HAP-1 (cell line): Measurements from ENCODE around the gene CACUL1.
"Not testable (repeated sequence)": the region's sequence is repeated elsewhere in the genome, so short reads cannot be mapped to it uniquely, and the experiment has no call there.

Experiments used
- DNase-seq, 2 experiments: peaks; one replicate each; pipeline ENCODE4 v3.0.0-alpha.2; 2016 to 2020; ENCODE audit warnings: low spot score in 2 of 2
- H3K27me3 ChIP-seq: fragments of 250-450 bp; sonication (Bioruptor Pico); 2 replicates; pipeline ENCODE4 v1.5.1; 2020; ENCODE audit warnings: low read depth, mild to moderate bottlenecking, moderate library complexity
- H3K36me3 ChIP-seq: fragments of 250-450 bp; sonication (Bioruptor Pico); replicated peaks from 2 replicates; pipeline ENCODE4 v1.5.1; 2020; ENCODE audit warnings: mild to moderate bottlenecking
- H3K4me1 ChIP-seq: fragments of 250-450 bp; sonication (Bioruptor Pico); 2 replicates; pipeline ENCODE4 v1.5.1; 2020; ENCODE audit warnings: mild to moderate bottlenecking
- H3K4me3 ChIP-seq: fragments of 250-450 bp; sonication (Bioruptor Pico); 2 replicates; pipeline ENCODE4 v1.5.1; 2020; ENCODE audit warnings: mild to moderate bottlenecking, moderate library complexity
- H3K9me3 ChIP-seq: fragments of 250-450 bp; sonication (Bioruptor Pico); 2 replicates; pipeline ENCODE4 v1.5.1; 2020; ENCODE audit warnings: mild to moderate bottlenecking, moderate library complexity
- in situ Hi-C: fragments of 300-500 bp; cut with MboI; formaldehyde crosslinking; loops from 3 replicates; pipeline ENCODE4 v1.14.3; 2020; ENCODE audit warnings: low sequenced_read_pairs, inconsistent platforms, mixed read lengths

The CACUL1 gene

DNA sequence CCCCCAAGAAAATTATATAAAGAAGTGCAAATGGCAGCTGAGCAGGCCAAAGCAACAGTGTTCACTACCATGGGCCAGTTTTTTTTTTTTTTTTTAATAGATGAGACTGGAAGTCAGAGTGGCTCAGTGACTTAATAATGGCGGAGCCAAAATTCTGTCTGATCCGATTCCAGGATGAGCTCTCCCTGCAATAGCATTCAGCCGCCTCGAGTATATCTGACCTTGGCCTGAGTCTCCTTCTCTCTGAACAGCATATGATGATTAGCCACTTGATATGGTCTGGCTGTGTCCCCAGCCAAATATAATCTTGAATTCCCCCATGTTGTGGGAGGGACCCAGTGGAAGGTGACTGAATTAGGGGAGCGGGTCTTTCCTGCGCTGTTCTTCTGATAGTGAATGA, 82.6 kb downstream of the CACUL1 start:
- H3K27me3 ChIP-seq: no peaks in the 10 kb centered on the region
- no peak overlapping the region for H3K4me3 ChIP-seq
- no peaks in the 10 kb centered on the region for H3K9me3 ChIP-seq
- DNase-seq: no peak
- no peaks in the 10 kb centered on the region for H3K36me3 ChIP-seq
- in situ Hi-C loops: no loop called here
- peaks cover 2% of the 10 kb centered on the region; the same call in 1 of the 2 replicates for H3K4me1 ChIP-seq

GRCh38 chr10:118671221-118671620, 83.5 kb downstream of the CACUL1 start:
- DNase-seq, H3K4me1 ChIP-seq, H3K27me3 ChIP-seq, H3K4me3 ChIP-seq, H3K9me3 ChIP-seq, in situ Hi-C loops, H3K36me3 ChIP-seq: not testable (repeated sequence)

DNA sequence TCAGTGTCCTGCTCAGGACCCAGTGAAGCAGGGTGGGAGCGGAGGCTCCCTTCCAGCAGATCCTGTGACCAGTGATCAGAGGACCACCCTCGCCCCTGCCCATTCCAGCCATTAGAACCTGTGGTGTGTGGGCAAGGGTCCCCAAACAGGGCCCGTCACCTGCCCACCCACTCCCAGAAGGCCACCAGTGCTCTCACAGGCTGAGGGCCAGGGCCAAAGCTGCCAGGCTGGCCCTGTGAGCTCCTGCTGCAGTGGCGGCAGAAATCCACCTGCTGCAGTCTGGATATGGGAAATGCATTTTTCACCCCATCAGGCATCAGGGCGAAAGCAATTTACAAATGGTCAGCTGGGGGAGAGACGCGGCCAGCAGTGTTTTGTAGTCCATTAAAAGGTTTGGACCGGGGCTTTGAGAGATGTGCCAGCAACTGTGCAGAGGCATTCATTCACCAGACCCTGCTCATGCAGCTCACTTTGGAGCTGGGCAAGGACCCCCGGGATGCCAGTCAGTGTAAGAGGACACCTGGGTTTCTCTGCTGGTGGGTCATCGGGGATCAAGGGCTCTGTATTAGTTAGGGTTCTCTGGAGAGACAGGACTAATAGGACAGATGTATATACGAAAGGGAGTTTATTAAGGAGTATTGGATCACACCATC, 84.2 kb downstream of the CACUL1 start:
- H3K4me3 ChIP-seq: no peak overlapping the region
- no peaks in the 10 kb centered on the region for H3K36me3 ChIP-seq
- in situ Hi-C loops: no loop called here
- H3K4me1 ChIP-seq: peaks cover 2% of the 10 kb centered on the region; the same call in 1 of the 2 replicates
- no peaks in the 10 kb centered on the region for H3K27me3 ChIP-seq
- H3K9me3 ChIP-seq: no peaks in the 10 kb centered on the region
- DNase-seq: no peak

- no peaks in the 10 kb centered on the region; the same call in 1 of the 2 replicates for H3K27me3 ChIP-seq
- no peaks in the 10 kb centered on the region for H3K36me3 ChIP-seq
- H3K9me3 ChIP-seq: no peaks in the 10 kb centered on the region
- H3K4me3 ChIP-seq: no peak overlapping the region
- in situ Hi-C loops: no loop called here
- no peak for DNase-seq
- H3K4me1 ChIP-seq: peaks cover 2% of the 10 kb centered on the region; the same call in 1 of the 2 replicates
Measured at GRCh38 chr10:118669835-118670234, 84.9 kb downstream of the CACUL1 start.

DNA sequence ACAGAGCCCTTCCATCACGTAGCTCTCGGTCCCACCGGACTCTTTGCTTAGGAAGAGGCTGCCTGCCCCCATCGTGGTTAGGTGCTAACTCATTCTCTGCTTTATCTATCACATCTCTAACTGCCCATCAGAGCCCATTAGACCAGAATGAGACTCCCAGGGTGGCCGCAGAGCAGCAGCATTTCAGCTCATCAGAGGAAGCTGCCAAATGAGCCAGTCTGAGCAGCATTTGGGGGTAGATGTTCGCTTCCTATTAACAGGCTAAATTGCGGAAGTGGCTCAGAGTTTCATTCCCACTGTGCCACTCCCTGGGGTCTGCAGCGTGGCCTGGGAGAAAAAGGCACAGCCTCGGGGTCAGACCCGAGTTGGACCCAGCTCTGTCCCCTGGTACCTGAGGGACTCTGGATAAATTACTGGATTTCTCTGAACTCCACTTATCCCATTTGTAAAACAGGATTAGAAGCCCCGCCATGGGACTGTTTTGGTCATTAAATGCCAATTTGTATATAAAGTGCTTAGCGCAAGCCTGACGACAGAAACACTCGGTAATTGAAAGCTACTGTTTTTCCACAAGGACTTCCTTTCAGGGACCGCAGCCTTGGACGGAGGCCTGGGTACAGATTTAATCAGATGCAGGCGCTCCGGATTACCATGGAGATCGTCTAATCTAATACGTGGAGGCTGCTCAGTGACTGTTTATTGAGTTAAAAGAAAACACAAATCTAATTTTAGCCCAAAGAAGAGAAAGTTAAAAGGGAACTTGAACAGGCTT, 85.6 kb downstream of the CACUL1 start:
- in situ Hi-C loops: no loop called here
- H3K36me3 ChIP-seq: no peaks in the 10 kb centered on the region
- DNase-seq: peak; percentile 20 to 46
- no peaks in the 10 kb centered on the region for H3K9me3 ChIP-seq
- H3K27me3 ChIP-seq: no peaks in the 10 kb centered on the region; the same call in 1 of the 2 replicates
- H3K4me3 ChIP-seq: no peak overlapping the region
- peaks cover 2% of the 10 kb centered on the region; the same call in 1 of the 2 replicates for H3K4me1 ChIP-seq

- H3K9me3 ChIP-seq: no peaks in the 10 kb centered on the region
Measured at GRCh38 chr10:118668228-118668952, 86.4 kb downstream of the CACUL1 start.

DNA sequence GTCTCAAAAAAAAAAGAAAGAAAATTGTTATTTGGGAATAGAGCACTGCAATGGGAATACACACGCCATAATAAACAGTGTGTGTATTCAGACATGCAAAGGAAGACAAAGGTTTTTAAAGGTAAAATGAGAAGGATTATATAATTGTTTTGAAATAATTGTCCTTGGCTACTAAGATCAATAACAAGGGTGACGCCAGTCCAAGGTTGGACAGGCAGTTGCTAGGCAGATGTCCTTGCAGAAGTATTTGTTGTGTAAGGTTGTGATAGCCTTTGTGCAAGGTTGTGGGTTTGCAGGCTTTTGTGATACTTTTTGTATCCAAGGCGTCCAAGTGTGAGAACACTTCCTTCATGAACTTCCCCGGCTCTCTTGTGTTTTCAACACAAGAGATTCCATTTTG, 87.0 kb downstream of the CACUL1 start:
- H3K27me3 ChIP-seq: peaks cover 8% of the 10 kb centered on the region
- no peak overlapping the region for H3K4me3 ChIP-seq
- H3K36me3 ChIP-seq: no peaks in the 10 kb centered on the region
- in situ Hi-C loops: no loop called here
- no peaks in the 10 kb centered on the region for H3K9me3 ChIP-seq
- H3K4me1 ChIP-seq: peaks cover 2% of the 10 kb centered on the region; the same call in 1 of the 2 replicates
- no peak for DNase-seq

More at GRCh38 chr10:118668228-118668952, 86.4 kb downstream of the CACUL1 start:
- no peaks in the 10 kb centered on the region for H3K36me3 ChIP-seq
- DNase-seq: no peak
- H3K4me3 ChIP-seq: no peak overlapping the region
- in situ Hi-C loops: no loop called here
- peaks cover 8% of the 10 kb centered on the region for H3K27me3 ChIP-seq
- peaks cover 2% of the 10 kb centered on the region; the same call in 1 of the 2 replicates for H3K4me1 ChIP-seq

DNA sequence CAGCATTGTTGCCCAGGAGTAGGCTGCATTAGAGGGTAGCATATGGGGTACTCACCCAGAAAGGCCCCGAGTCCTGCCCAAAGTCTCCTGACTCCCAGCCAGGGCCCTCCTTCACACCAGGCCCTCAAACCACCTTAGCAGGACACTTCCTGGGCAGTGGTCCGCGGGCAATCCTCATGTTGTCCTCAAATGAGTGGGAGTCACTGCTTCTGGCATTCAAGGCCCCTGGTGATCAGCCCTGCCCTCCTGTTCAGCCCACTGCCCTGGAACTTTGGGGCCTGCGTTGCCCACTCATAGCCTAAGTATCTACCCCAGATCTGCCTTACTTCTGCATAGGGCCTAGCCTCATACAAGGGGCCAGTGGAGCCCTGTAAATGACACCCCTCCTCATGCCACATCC, 88.4 kb downstream of the CACUL1 start:
- in situ Hi-C loops: no loop called here
- Histone ChIP-seq H3K27me3 (peaks cover 8% of the 10 kb centered on the region), H3K36me3 (no peaks in the 10 kb centered on the region), H3K9me3 (no peaks in the 10 kb centered on the region), H3K4me1 (peaks cover 2% of the 10 kb centered on the region; the same call in 1 of the 2 replicates), H3K4me3 (no peak overlapping the region)
- DNase-seq: no peak

DNA sequence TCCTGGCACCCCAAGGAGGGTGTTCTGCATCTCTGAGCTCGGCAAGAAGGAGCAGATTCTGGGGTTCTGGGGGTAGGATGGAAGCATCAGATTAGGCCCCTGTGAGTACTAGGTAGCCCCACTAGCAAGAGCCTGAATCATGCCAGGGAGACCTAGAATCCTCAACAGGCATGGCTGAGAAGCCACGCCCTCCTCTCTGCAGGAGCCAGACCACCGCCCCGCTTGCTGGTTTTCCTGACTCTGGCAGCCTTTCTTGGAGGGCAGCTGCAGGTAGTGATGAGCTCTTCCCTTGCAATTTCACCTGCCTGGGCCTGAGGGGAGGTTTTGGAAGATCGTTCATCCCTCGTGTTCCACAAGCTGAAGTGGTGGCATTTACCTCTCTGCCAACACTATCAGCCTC, 90.4 kb downstream of the CACUL1 start:
- in situ Hi-C loops: no loop called here
- Histone ChIP-seq H3K4me1 (no peaks in the 10 kb centered on the region), H3K27me3 (peaks cover 8% of the 10 kb centered on the region), H3K36me3 (no peaks in the 10 kb centered on the region), H3K9me3 (no peaks in the 10 kb centered on the region), H3K4me3 (no peak overlapping the region)
- no peak for DNase-seq

- Histone ChIP-seq H3K4me1 (no peaks in the 10 kb centered on the region), H3K36me3 (no peaks in the 10 kb centered on the region), H3K4me3 (no peak overlapping the region), H3K27me3 (peaks cover 8% of the 10 kb centered on the region), H3K9me3 (no peaks in the 10 kb centered on the region)
- DNase-seq: no peak
- in situ Hi-C loops: no loop called here
Measured at GRCh38 chr10:118663176-118663575, 91.6 kb downstream of the CACUL1 start.

DNA sequence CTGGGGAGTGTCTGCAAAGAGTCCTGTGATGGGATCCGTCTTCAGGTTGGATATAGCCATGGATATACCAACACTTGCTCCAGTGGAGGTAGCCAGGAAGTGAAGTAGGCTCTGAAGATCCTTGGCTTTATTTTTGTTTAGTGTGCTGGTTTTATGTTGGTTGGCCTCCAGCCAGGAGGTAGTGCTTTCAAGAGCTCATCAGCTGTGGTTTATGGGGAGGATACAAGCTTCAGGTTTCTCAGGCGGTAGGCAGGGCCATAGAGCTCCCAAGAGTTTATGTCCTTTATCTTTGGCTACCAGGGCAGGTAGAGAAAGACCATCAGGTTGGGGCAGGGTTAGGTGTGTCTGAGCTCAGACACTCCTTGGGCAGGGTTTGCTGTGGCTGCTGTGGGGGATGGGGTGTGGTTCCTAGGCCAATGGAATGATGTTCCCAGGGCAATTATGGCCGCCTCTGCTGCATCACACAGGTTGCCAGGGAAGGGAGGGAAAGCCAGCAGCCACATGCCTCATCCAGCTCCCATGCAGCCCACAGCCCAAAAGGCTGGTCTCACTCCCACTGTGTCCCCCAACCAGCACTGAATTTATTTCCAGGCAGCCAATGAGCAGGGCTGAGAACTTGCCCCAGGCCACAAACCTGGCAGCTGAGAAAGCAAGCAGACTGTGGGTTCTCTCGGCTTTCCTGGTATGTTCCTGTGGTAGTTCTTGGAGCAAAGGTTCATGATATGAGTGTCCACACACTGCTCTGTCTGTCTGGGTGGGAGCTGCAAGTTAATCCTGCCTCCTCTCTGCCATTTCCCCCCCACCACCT, 92.3 kb downstream of the CACUL1 start:
- in situ Hi-C loops: no loop called here
- no peak for DNase-seq
- Histone ChIP-seq H3K4me1 (no peaks in the 10 kb centered on the region), H3K9me3 (no peaks in the 10 kb centered on the region), H3K36me3 (no peaks in the 10 kb centered on the region), H3K4me3 (no peak overlapping the region), H3K27me3 (peaks cover 8% of the 10 kb centered on the region)

GRCh38 chr10:118658762-118659161, 96.0 kb downstream of the CACUL1 start:
- no peak for DNase-seq
- Histone ChIP-seq H3K4me3 (no peak overlapping the region), H3K4me1 (no peaks in the 10 kb centered on the region), H3K9me3 (no peaks in the 10 kb centered on the region), H3K27me3 (peaks cover 6% of the 10 kb centered on the region; the same call in 1 of the 2 replicates), H3K36me3 (no peaks in the 10 kb centered on the region)
- in situ Hi-C loops: no loop called here

DNA sequence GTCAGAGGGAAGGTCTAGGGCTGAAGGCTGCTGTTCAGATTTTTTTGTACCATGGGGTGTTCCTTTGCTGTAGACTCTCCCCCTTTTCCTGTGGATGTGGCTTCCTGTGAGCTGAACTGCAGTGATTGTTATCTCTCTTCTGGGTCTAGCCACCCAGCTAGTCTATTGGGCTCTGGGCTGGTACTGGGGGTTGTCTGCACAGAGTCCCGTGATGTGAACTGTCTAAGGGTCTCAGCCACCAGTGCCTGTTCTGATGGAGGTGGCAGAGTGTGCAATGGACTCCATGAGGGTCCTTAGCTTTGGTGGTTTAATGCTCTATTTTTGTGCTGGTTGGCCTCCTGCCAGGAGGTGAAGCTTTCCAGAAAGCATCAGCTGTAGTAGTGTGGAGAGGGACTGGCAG, 96.6 kb downstream of the CACUL1 start:
- H3K36me3 ChIP-seq, H3K9me3 ChIP-seq, H3K4me3 ChIP-seq, DNase-seq, in situ Hi-C loops, H3K4me1 ChIP-seq, H3K27me3 ChIP-seq: not testable (repeated sequence)
